K562 (cell line): ENCODE data around the gene MTREX. TPM values are rescaled to one million over a fixed set of nuclear protein-coding genes. Genes with fewer than 3 reads are reported as not detected.

Experiments
- ARID2 ChIP-seq: fragments of 450-650 bp; IDR thresholded peaks from 2 replicates; pipeline ENCODE4 v1.6.1; 2017; ENCODE audit warnings: antibody characterized with exemption, mild to moderate bottlenecking
- C11orf30 ChIP-seq: fragments of 450-650 bp; IDR thresholded peaks from 2 replicates; pipeline ENCODE4 v1.6.1; 2016; ENCODE audit warnings: low read depth, mild to moderate bottlenecking
- CBX2 ChIP-seq: fragments of 200-600 bp; sonication (generic); IDR thresholded peaks from one replicate; pipeline ENCODE4 v1.6.1; 2012; ENCODE audit warnings: mild to moderate bottlenecking, low read length, inconsistent platforms; ENCODE audit not compliant: insufficient read depth, poor library complexity, severe bottlenecking
- E2F1 ChIP-seq: sonication (generic); formaldehyde crosslinking; IDR thresholded peaks from 2 replicates; pipeline ENCODE4 v1.8.1; 2023; ENCODE audit warnings: mild to moderate bottlenecking, missing genetic modification reagents, moderate library complexity
- E2F8 ChIP-seq: fragments of 450-650 bp; IDR thresholded peaks from 2 replicates; pipeline ENCODE4 v1.7.1; 2018; ENCODE audit warnings: mild to moderate bottlenecking, low read depth; ENCODE audit not compliant: partially characterized antibody
- EP400 ChIP-seq: fragments of 450-650 bp; IDR thresholded peaks from 2 replicates; pipeline ENCODE4 v1.6.1; 2017; ENCODE audit warnings: antibody characterized with exemption, mild to moderate bottlenecking, moderate library complexity
- FOSL1 ChIP-seq: fragments of 200-800 bp; sonication (Bioruptor generic); conservative IDR thresholded peaks from 2 replicates; pipeline ENCODE4 v1.6.1; 2016; ENCODE audit warnings: missing genetic modification characterization, missing compliant biosample characterization
- GMEB1 ChIP-seq: fragments of 250-450 bp; sonication (Bioruptor Pico); IDR thresholded peaks from 2 replicates; pipeline ENCODE4 v1.4.0; 2020; ENCODE audit warnings: mild to moderate bottlenecking
- GTF2B ChIP-seq: IDR thresholded peaks from 2 replicates; pipeline ENCODE4 v1.6.1; 2011; ENCODE audit not compliant: insufficient read length; ENCODE audit errors: extremely low read depth
- GTF2F1 ChIP-seq: IDR thresholded peaks from 2 replicates; pipeline ENCODE4 v1.6.1; 2011; ENCODE audit warnings: low read depth, low read length, improper control_type of control experiment
- HDGF ChIP-seq: fragments of 450-650 bp; IDR thresholded peaks from 2 replicates; pipeline ENCODE4 v1.6.1; 2016
- KAT7 ChIP-seq: sonication (generic); formaldehyde crosslinking; IDR thresholded peaks from 2 replicates; pipeline ENCODE4 v1.8.0; 2022; ENCODE audit warnings: missing genetic modification reagents, mild to moderate bottlenecking, borderline replicate concordance
- MYBL2 ChIP-seq, 2 experiments: fragments of 450-650 bp in 1 of 2; sonication (generic) in 1 of 2; formaldehyde crosslinking in 1 of 2; IDR thresholded peaks; 2 replicates each; pipeline versions ENCODE4 v1.6.1 to v1.8.1; 2017 to 2022; ENCODE audit warnings: borderline replicate concordance in 1 of 2, inconsistent platforms in 1 of 2, low read depth in 1 of 2, mild to moderate bottlenecking in 1 of 2, missing genetic modification reagents in 1 of 2, moderate library complexity in 1 of 2
- NR3C1 ChIP-seq: sonication (generic); formaldehyde crosslinking; IDR thresholded peaks from 2 replicates; pipeline ENCODE4 v1.8.1; 2022; ENCODE audit warnings: missing genetic modification reagents
- PHF20 ChIP-seq: fragments of 450-650 bp; IDR thresholded peaks from 2 replicates; pipeline ENCODE4 v1.6.1; 2018; ENCODE audit not compliant: partially characterized antibody
- RBBP5 ChIP-seq: fragments of 200-600 bp; sonication (generic); IDR thresholded peaks from 2 replicates; pipeline ENCODE4 v1.6.1; 2012; ENCODE audit warnings: borderline replicate concordance, mild to moderate bottlenecking, low read length, control low read depth, inconsistent platforms; ENCODE audit not compliant: insufficient read depth, poor library complexity, severe bottlenecking
- SIN3B ChIP-seq: fragments of 450-650 bp; IDR thresholded peaks from 2 replicates; pipeline ENCODE4 v1.6.1; 2017; ENCODE audit warnings: low read depth, mild to moderate bottlenecking, moderate library complexity
- SRSF3 ChIP-seq: fragments of 200-400 bp; formaldehyde crosslinking; IDR thresholded peaks from 2 replicates; pipeline ENCODE4 v1.6.1; 2016; ENCODE audit warnings: mild to moderate bottlenecking, low read length, moderate library complexity; ENCODE audit not compliant: insufficient read depth
- TAF7 ChIP-seq: fragments of 450-650 bp; IDR thresholded peaks from 2 replicates; pipeline ENCODE4 v1.6.1; 2016; ENCODE audit warnings: missing genetic modification characterization, missing compliant biosample characterization
- ZBTB49 ChIP-seq: sonication (generic); formaldehyde crosslinking; IDR thresholded peaks from 2 replicates; pipeline ENCODE4 v1.8.0; 2022; ENCODE audit warnings: missing genetic modification reagents, mild to moderate bottlenecking, borderline replicate concordance
- polyA plus RNA-seq, 8 experiments: library from polyadenylated mRNA; depleted of rRNA in 4 of 8; stranded (reverse) in 5 of 8; unstranded in 3 of 8; fragments of >200 nt; fragmentation: Nextera tagmentation in 2 of 8; fragmentation: Illumina TruSeq in 1 of 8; extraction: Ambion mirVana in 2 of 8; extraction: Trizol in 1 of 8; gene quantifications; 2 replicates each; pipeline versions ENCODE4 v1.2.1 to v1.2.3, GENCODE V29; 2011 to 2014; ENCODE audit warnings: inconsistent platforms in 1 of 8, missing spikeins in 1 of 8
- total RNA-seq, 7 experiments: library from RNA; depleted of rRNA in 6 of 7; stranded (reverse); fragments of >200 nt in 6 of 7; fragmentation: Illumina TruSeq in 2 of 7; extraction: Trizol in 2 of 7; gene quantifications; 2 replicates each; pipeline versions ENCODE4 v1.2.1 to v1.2.3, GENCODE V29; 2011 to 2021; ENCODE audit warnings: low replicate concordance in 1 of 7

Gene MTREX
- total and polyA plus RNA-seq, 9 of the 15 experiments (the other 6 are each of a cell fraction or from before 2014, with no cell fraction given): 52.9 to 193 (median 150) TPM

GRCh38 chr5:55440188-55440646 lies 132.4 kb downstream of the MTREX start (continued):
- TF ChIP-seq C11orf30 (peak; percentile 82), MYBL2 (IDR thresholded peaks at IDR 0.05; ENCODE audit: low read depth) (peak; percentile 77), MYBL2 (CRISPR knock-in tag; IDR thresholded peaks at IDR 0.05; ENCODE audit: borderline replicate concordance) (no peak), TAF7 (tag) (no peak), SIN3B (no peak), E2F8 (no peak), E2F1 (CRISPR knock-in tag) (no peak), CBX2 (no peak), FOSL1 (tag) (0 out of 2 replicates have a peak, but pooled peaks have one; percentile 47), PHF20 (no peak), GMEB1 (no peak), SRSF3 (no peak), NR3C1 (no peak), EP400 (peak; percentile 46; the same call in 1 of the 2 replicates), GTF2F1 (no peak), ZBTB49 (no peak), GTF2B (no peak), KAT7 (CRISPR knock-in tag) (no peak), HDGF (no peak), RBBP5 (no peak), ARID2 (no peak)
